Erythroblast (primary cell): Measurements from ENCODE around the gene HMGN3.

Experiments used
- GATA1 ChIP-seq: IDR thresholded peaks from 2 replicates; pipeline ENCODE4 v1.6.1; 2011; ENCODE audit warnings: low read depth, mild to moderate bottlenecking, control low read depth, low read length, moderate library complexity
- POLR2A ChIP-seq: IDR thresholded peaks from 2 replicates; pipeline ENCODE4 v1.6.1; 2011; ENCODE audit warnings: mild to moderate bottlenecking, low read length

DNA sequence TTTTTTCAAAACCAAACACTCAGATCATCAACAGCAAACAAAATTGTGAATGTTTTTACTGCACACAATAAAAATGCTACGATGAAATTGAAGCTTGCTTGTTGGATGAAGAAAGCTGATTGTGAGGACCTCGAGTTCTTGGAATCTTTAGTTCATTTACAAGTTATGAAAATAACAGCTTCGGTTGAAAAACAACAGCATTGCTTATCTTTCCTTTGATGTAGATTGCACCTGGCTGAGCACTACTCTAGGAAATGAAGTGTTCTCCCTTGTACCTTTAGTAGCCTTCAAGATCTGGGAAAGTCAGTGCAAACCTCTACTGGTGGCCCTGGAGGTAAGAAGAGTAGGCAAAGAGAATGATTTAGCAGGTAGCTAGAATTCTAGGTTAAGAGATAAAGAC, 2.2 kb upstream of the HMGN3 start:
- TF ChIP-seq POLR2A: no peak
- TF ChIP-seq GATA1: no peak
